GM12891 (cell line): ENCODE results near the gene MND1. TPM values are rescaled to one million over a fixed set of nuclear protein-coding genes. Genes with fewer than 3 reads are reported as not detected.
A peak's percentile ranks its signal among the peaks of the same experiment; 100 is the strongest.

Source experiments
- DNase-seq: peaks from one replicate; pipeline ENCODE4 v3.0.0; 2011; ENCODE audit warnings: low spot score; ENCODE audit not compliant: insufficient read length
- FAIRE-seq: peaks from 2 replicates; lab custom pipeline; 2011; peaks lifted over from hg19 to GRCh38; lab: Jason Lieb, UNC
- PAX5 ChIP-seq: IDR thresholded peaks from 2 replicates; pipeline ENCODE4 v1.6.1; 2011; ENCODE audit warnings: low read length, moderate library complexity, mild to moderate bottlenecking; ENCODE audit not compliant: insufficient read depth, severe bottlenecking
- POLR2A ChIP-seq: IDR thresholded peaks from 2 replicates; pipeline ENCODE4 v1.6.1; 2011; ENCODE audit warnings: low read depth, low read length, control low read depth
- POLR2AphosphoS5 ChIP-seq: IDR thresholded peaks from 2 replicates; pipeline ENCODE4 v1.6.1; 2011; ENCODE audit warnings: low read depth, low read length, control low read depth
- POU2F2 ChIP-seq: IDR thresholded peaks from 2 replicates; pipeline ENCODE4 v1.6.1; 2011; ENCODE audit warnings: low read depth, mild to moderate bottlenecking, control low read depth, low read length, moderate library complexity
- SPI1 ChIP-seq: IDR thresholded peaks from 2 replicates; pipeline ENCODE4 v1.6.1; 2011; ENCODE audit warnings: low read depth, low read length, control low read depth
- TAF1 ChIP-seq: IDR thresholded peaks from 2 replicates; pipeline ENCODE4 v1.6.1; 2011; ENCODE audit warnings: low read depth, low read length, control low read depth
- polyA plus RNA-seq: library from polyadenylated mRNA; unstranded; fragments of >200 nt; gene quantifications from one replicate; pipeline ENCODE4 v1.2.1, GENCODE V29; 2012; ENCODE audit warnings: low read depth, missing spikeins, inconsistent platforms; ENCODE audit not compliant: missing spikeins

Gene MND1, protein sequence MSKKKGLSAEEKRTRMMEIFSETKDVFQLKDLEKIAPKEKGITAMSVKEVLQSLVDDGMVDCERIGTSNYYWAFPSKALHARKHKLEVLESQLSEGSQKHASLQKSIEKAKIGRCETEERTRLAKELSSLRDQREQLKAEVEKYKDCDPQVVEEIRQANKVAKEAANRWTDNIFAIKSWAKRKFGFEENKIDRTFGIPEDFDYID
- polyA plus RNA-seq, result 20.5 TPM

DNA sequence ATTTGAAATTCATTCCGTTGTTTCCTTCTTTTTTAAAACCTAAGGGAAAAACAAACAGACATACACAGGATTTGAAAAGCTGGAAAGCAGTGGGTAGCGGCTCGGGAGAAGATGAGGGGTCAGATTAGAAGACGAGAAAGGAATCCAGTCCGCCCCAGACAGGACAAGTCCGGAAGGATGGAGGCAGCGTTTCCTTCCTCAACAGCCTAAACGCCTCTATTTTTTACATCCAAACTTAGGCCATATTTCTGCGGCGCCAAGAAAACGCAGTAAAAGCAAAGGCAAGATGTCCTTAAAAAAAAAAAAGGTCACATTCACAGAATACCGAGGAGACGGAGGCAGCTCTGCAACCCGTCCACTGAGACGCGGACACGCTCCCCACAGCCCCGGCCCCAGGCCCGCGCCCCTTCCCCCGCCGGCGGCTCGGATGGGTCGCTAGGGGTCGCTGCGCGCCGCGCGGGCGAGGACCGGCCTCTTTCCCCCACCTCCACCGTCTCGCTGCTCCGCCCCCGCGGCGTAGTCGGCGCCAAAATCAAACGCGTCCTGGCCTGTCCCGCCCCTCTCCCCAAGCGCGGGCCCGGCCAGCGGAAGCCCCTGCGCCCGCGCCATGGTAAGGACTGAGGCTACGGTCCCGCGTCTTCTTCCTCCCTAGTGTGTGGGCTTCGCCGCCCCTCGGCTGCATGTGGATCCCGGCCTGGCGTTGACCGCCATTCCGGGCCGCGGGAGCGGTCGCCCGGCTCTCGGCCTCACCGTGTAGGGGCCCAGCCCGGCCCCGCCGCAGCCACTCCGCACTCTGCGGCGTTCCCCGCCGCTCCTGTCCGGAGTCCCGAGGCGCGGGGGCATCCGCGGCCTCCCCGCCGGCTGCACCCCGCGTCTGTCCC, at the start of gene MND1:
TSS of gene MND1 (plus strand) at position 558 of the 881 bp plus-strand sequence. CDS start at position 608, 50 bp downstream.
- TF ChIP-seq POLR2AphosphoS5, result no peak
- 0 out of 2 replicates have a peak, but pooled peaks have one; percentile 54 for TF ChIP-seq POLR2A
- TF ChIP-seq PAX5, result peak; percentile 3
- no peak for TF ChIP-seq TAF1
- peak; percentile 8; the same call in 1 of the 2 replicates for TF ChIP-seq POU2F2
- FAIRE-seq (peak; percentile 88), DNase-seq (peak; percentile 78)

- no peak for DNase-seq
- TF ChIP-seq POLR2A, result no peak
- TF ChIP-seq POLR2AphosphoS5, result no peak
- TF ChIP-seq TAF1, result no peak
- no peak for TF ChIP-seq PAX5
- no peak for TF ChIP-seq POU2F2
- TF ChIP-seq SPI1, result no peak
- FAIRE-seq, result no peak
Observed at GRCh38 chr4:153295131-153295755, 49.2 kb upstream of the MND1 start.

DNA sequence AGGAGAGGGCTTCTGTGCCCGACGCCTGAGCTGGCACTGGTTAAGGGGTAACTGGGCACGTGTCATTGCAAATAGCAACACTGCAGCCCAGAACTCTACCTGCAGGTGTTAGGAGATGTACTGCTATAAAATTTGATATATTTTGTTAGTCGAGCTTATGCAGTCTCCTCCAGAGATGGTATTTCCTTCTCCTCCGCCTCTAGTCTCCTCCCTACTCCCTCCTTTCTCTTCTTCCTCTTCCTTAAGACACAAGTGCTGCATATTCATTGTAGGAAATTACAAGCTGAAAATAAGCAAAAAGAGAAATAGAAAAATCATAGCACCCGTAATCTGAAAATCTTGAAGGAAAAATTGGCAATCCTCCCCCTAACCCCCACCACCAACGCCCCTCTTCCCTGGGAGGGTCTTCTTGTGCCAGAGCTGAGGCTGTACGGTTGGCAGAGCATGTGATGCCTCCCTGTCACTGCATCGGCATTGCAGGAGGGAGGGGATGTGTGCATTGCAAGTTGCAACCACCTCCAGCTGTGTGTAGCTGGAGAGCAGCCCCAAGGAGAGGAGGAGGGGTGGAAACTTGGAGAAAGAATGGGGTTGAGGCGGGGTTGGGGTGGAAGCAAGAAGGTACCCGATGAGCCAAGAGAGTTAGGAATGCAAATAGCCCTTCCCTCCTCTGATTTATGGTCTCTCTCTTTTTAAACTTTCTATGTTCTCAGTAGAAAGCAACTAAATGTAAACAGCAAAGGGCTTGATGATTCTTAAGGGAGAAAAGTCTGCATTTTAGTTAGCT, 48.3 kb upstream of the MND1 start:
- DNase-seq (no peak), FAIRE-seq (no peak)
- TF ChIP-seq POLR2AphosphoS5, result no peak
- no peak for TF ChIP-seq POU2F2
- TF ChIP-seq SPI1, result no peak

DNA sequence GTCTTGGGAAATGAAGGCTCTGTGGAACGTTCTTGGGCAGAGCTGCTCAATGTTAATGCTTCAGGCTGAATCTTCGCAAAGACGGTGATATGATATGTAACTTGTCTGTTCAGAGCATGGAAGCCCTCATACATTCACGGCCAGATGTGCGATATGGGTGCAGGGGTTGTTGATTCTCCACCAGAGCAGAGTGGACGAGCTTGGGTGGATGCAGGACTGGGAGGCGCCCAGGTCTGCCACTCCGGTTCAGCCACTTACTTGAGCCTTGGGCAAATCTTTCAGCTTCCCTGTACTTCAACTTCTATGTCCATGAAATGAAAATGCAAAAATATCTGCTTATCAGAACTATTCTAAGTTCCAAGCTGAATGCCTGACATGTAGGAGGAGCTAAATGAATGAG, 47.4 kb upstream of the MND1 start:
- TF ChIP-seq PAX5 (no peak), POLR2AphosphoS5 (no peak), TAF1 (no peak), POU2F2 (no peak), SPI1 (no peak), POLR2A (no peak)
- no peak for DNase-seq
- FAIRE-seq, result no peak

- TF ChIP-seq PAX5 (no peak), POLR2AphosphoS5 (no peak), SPI1 (no peak), TAF1 (no peak), POU2F2 (no peak), POLR2A (no peak)
- FAIRE-seq (no peak), DNase-seq (no peak)
Observed at GRCh38 chr4:153310793-153311192, 33.7 kb upstream of the MND1 start.

DNA sequence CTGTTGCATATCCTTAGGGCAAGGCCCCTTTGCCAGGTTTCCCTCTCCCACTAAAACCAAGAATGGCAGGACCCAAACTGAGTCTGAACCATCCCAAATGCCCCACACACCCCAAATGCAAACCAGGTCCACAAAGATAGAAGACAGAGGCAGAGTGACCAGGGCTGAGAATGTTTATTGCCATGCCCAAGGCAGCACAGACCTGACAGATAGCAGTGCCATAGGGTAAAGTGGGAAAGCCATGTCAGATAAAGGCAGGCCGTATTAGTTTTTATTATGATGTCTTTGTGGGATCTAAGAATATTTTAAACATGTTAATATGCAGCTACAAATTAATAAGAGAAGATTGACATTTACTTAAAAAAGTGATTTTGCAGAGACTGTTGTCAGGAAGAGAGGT, 29.6 kb upstream of the MND1 start:
- FAIRE-seq, result no peak
- DNase-seq, result no peak
- no peak for TF ChIP-seq POU2F2
- no peak for TF ChIP-seq POLR2A
- no peak for TF ChIP-seq TAF1
- TF ChIP-seq SPI1, result no peak
- TF ChIP-seq PAX5, result no peak
- no peak for TF ChIP-seq POLR2AphosphoS5

- TF ChIP-seq POU2F2 (no peak), TAF1 (no peak), SPI1 (no peak), PAX5 (no peak), POLR2AphosphoS5 (no peak), POLR2A (no peak)
- peak; percentile 13 for FAIRE-seq
- DNase-seq, result peak; percentile 33
Observed at GRCh38 chr4:153318696-153319320, 25.7 kb upstream of the MND1 start.

DNA sequence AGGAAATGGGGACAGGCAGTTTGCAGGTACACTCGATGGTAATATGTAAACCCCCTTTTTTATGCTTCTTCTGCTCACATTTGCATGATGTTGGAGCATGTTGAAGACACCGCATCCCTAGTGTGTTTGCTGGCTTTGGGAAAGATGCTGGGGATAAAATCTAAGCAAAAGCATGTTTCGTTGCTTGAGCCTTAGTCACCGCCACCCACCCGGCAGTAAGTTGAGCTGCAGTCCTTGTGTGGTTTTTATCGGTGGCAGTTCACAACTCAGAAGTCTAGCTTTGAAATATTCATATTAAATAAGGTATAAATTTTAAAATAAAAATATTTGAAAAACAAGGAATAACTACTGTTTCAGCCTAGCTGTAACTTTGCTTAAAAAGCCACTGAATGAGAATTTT, 21.7 kb upstream of the MND1 start:
- FAIRE-seq, result no peak
- DNase-seq, result no peak
- no peak for TF ChIP-seq POLR2AphosphoS5
- no peak for TF ChIP-seq POLR2A
- TF ChIP-seq TAF1, result no peak
- no peak for TF ChIP-seq POU2F2
- TF ChIP-seq SPI1, result no peak
- no peak for TF ChIP-seq PAX5
